ENCODE data around the gene KRTAP10-5.
"Not testable (repeated sequence)": the region's sequence is repeated elsewhere in the genome, so short reads cannot be mapped to it uniquely, and the experiment has no call there.

The KRTAP10-5 gene

DNA sequence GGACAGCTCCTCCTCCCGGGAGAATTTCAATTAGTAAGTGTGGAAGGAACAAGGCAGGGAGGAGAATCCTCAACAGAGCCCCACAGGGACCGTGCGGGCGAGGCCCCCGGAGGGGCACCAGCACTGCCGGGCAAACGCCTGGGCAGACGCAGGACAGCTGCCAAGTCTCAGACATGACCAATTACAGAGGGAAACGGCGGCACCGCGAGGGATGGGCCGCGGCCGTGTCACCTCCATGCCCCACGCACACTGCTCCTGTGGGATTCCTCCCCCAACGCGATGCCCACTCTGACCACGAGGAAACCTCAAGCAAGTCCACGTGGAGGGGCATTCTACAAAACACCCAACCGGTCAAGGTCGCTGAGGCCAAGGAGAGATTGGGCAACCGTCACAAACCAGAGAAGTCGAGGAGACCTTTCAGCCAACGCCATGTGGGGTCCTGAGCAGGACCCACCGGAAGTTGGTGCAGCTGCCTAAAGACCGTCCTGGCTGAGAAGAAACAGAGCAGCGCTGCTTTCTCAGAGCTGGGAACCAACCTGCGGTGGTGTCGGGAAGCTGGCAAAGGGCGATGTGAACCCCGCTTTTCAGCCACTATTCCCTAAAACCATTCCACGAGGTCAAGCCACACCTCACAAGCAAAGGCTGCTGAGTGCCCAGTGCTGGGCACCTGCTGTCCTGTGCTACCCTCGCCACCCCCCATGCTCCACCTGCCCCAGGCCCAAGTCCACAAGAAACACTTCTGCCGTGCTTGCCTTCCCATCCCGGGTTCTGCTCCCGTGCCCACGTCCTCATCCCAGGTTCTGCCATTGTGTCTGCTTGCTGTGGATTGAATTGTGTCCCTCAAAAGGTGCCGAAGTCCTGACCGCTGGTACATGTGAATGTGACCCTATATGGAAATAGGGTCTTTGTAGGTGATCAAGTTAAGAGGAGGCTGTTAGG is 8.3 kb downstream of the KRTAP10-5 start:
- DNase-seq (ENCODE audit: low read depth in 2 of 2): no peak

DNA sequence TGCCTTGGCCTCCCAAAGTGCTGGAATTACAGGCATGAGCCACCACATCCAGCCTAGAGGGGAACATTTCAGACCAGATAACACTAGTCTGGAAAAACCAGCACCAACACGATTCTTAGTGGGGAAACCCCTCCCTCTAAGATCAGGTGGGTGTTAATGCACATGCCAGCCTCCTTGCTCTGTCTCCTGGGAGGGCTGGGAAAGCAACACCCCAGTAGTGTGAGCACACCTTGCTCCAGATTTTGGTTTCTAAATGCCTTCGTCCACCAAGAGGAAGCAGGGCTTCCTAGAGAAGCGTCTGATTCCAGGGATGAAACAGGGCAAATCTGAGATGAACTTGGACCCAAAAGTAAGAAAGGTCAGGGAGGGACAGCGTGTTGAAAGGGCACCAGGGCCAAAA is 9.1 kb downstream of the KRTAP10-5 start:
- DNase-seq (ENCODE audit: low read depth in 2 of 2): no peak

DNA sequence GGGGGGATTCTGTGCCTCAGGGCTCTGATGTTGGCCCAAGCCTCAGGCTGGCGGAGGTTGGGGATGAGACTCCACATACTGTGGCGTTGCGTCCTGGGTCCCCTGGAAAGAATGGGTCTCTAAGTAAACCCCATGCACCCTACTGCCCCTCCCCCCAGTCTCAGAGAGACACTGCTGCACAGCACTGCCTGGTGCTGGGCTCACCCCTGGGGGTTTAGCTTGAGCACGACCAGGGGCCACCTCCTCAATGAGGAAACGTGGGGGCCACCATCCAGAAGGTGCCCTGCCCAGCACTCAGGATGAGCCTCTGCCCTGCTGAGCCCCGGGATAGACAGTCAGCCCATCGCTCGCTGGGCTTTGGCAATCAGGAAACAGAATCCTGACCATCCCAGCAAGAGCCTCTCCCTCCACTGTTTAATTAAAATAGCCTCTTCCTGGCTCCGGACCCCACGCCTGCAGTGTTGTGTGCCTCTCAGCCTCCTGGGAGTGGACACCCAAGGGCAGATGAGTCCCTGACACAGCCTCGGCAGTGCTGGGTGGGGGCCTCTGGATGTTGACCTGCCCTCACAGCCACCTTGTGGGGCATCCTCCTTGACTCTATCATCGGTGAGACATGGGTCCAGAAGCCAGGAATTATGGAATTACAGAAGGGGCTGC is 10.4 kb downstream of the KRTAP10-5 start:
- DNase-seq (ENCODE audit: low read depth in 2 of 2): no peak

DNA sequence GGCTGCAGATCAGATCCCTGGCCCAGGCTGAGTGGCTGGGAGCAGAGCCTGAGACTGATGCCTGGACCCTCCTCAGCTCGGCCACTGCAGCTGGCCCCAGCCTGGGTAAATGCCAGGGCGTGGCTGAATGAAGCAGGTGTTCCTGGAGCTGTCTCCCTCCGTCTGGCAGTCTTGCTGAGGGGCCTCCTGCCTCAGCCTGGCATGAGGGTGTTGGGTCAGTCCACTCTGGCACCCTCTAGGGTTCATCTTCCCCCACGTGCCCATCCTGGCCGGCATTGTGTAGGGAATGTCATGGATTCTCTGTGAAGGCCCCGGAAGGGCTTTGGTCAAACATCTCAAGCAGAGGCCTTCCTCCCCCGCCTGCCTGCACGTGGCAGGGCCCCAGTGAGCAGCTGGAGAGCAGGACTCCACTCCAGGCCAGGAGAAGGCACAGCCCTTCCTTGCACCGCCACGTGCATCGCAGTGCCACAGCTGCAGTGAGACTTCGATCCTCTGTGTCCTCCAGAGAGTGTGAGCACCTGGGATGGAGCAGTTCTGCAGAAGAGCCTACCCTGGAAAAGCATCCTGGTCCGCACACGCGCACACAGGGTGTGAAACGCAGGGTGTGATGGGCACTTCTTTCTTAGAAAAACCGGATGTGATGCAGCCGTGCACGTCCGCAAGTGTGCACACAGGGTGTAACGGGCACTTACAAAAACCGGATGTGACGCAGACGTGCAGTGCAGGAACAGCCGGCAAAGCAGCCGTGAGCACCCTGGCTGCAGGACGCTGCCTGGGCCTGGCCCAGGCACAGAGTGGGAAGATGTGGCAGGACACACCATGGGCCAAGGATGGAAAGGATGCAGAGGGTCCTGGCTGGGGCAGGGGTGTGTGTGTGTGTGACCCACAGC is 11.5 kb downstream of the KRTAP10-5 start:
- no peak for DNase-seq (ENCODE audit: low read depth in 2 of 2)

DNA sequence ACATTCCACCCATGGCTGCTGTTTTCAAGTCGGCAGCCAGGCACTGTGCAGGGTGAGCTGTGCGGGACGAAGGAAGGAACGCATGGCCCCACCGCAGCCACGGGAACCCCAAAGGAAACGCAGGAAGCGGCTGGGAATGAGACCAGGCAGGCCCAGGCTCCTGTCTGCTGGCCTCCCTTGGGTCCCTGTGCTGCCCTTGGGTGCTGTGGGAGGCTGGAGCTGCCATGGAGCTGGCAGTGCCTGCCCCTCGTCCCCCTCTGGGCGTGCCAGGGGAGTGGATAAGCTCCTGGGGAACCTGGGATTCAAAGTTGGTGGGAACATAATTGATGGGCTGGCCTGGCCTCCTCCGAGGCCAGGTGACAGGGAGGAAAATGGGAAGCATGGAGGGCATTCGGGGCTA is 12.1 kb downstream of the KRTAP10-5 start:
- no peak for DNase-seq (ENCODE audit: low read depth in 2 of 2)

DNA sequence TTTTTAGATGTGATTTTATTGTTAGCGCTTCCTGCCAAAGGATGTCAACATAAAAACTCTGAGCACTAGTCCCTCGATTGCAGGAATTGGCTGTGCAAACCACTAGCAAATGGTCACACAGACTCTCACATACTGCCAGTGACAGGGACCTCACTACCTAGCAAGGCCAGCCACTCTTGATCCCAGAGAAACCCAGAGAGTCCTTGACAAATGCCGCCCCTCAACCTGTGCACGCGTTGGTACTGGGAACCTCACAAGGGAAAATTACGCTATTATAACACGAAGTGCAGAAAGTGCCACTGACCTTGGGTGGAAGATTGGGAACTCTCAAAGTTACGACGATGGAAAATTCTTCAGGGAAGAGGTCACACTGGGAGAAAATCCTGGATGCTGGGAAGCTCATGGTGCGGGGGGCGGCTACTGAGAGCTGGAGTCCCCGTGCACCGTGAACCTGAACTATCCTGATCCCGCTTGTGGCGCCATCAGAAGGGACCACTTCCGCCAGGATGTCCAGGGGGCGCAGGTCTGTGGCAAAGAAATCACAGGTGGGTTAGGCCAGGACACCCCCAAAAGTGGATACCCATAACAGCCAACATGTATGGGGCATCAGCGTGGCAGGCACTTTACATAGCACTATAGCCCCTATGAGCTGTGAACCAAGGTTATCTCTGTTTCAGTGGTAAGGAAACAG is 12.8 kb downstream of the KRTAP10-5 start:
- DNase-seq (ENCODE audit: low read depth in 2 of 2): no peak

DNA sequence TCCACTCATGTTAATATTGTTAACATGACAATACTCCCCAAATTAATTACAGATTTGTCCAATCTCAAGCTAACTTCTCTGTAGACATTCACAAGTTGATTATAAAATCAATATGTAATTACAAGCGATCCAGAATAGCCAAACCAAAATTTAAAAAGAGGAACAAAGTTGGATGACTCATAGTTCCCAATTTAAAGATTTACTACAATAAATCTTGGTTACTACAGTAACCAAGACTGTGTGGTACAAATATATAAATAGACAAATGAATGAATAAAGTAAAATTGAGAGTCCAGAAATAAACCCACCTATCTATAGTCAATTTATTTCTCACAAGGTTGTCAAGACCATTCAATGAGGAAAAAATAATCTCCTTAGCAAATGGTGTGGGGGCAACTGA is 14.0 kb downstream of the KRTAP10-5 start:
- no peak for DNase-seq (ENCODE audit: low read depth in 2 of 2)

DNA sequence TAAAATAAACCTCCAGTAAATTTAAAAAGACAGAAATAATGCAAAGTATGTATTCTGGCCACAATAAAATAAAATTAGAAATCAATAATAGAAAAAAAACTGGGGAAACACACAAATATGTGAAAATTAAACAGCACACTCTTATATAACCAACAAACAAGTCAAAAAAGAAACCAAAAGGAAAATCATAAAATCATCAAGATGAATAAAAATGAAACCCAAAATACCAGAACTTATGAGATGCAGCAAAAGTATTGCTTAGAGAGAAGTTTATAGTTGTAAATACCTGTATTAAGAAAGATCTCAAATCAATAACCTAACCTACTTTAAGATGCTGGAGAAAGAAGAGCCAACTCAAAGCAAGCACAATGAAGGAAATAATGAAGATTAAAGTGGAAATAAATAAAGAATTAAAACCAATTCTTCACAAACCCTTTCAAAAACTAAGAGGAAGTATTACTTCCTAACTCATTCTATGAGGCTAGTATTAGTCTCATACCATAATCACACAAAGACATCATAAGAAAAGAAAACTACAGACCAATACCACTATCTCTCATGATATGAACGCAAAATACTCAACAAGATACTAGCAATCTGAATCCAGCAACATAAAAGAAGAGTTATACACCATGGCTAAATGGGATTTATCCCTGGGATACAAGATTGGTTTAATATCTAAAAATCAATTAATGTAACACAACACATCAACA is 15.4 kb downstream of the KRTAP10-5 start:
- no peak for DNase-seq (ENCODE audit: low read depth in 2 of 2)

DNA sequence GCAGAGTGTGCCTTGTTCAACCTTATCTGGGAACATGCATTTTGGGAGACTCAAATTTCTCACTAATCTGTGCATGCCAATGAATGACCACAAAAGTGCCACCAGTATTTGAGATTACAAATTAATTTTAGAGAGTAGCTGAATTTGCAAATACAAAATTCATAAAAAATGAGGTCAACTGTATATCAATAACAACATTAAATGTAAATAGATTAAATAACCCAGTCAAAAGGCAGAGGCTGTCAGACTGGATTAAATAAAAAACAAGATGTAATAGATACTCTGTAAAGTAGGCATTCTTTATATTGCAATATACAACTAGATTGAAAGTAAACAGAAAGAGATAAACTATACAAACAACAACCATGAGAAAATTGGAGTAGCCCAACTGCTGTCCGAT is 16.3 kb downstream of the KRTAP10-5 start:
- no peak for DNase-seq (ENCODE audit: low read depth in 2 of 2)

DNA sequence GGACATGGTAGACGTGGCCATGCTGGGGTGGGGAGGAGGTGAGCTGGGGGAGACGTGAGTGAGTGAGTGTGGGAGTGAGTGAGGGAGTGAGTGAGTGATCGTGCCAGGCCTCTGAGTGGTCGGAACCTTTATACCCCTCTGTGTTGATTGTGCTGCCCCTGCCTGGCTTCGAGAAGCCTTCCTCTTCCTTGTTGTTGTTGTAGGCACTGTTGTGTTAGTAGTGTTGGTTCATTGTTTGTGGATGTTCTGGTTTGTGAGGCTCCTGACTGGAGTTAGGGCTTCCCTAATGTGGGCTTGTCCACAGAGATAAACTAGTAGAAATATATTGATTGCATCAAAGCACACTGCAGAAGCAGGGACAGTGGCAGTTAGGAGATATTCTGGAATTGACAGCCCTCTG is 21.7 kb downstream of the KRTAP10-5 start, which contains the start of gene KRTAP10-3:
KRTAP10-3 (minus strand) TSS at position 101 of the 400 bp plus-strand sequence; CDS start at position 21, 80 bp downstream.
- DNase-seq (ENCODE audit: low read depth in 2 of 2): no peak

DNA sequence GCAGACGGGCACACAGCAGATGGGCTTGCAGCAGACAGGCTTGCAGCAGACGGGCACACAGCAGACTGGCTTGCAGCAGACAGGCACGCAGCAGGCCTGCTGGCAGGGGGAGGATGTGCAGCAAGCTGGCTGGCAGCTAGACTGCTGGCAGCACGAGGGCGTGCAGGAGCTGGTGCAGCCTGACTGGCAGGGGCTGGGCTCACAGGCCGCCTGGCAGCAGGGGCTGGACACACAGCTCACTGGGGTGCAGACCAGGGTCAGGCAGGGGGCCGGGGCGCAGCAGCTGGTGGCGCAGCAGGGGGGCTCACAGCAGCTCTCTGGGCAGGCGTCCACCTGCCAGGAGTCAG is 22.1 kb downstream of the KRTAP10-5 start:
- not testable (repeated sequence) for DNase-seq (ENCODE audit: low read depth in 2 of 2)

DNA sequence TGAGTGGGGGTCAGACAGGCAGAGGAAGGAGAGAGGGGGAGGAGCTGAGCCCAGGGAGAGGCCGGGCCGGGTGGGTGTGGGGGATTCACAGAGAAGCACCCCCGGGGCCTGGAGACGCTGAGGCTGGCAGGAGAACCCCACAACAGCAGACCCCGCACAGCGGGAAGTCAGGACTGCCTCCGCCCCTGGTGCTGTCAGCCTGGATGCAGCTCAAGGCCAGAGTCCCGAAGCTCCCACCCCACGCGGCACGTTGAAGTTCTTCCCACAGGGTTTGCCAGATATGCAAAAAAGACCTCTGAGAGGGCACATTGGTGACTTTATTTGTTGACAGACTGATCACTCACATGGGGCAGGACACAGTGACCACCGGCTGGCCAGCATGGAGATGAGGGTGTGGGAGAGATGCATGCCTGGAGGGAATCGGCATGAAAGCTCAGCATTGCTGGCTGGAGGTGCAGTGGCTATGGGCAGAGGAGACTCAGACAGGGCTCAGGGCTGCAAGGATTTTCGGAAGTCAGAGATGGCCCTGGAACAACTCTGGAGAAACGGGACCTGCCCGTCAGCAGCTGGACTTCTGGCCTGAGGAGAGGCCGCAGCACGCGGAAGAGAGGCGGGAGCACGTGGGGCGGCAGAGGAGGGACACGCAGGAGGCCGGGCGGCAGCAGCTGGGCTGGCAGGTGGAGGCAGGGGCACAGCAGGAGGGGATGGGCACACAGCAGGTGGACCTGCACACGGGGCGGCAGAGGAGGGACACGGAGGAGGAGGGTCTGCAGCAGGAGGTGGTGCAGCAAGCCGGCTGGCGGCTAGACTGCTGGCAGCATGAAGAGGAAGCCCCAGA is 22.7 kb downstream of the KRTAP10-5 start:
- no peak for DNase-seq (ENCODE audit: low read depth in 2 of 2)

DNA sequence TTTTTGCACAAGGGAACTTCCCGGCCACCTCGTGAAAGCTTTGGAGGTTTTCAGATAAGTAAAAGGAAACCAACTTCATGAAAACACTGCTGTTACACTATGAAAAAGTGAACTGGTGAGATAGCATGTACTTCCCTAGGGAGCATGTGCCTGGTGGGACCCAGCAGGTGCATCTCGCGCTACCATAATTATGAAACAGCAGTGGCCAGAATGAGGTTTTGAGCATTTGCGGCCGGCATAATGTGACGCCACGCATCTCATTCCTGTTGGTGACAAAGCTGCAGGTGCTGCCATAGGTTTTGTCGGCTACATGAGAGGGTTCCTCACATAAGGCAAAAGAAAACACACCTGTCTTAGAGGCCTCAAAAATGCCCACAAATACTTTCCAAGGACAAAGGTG is 23.5 kb downstream of the KRTAP10-5 start:
- no peak for DNase-seq (ENCODE audit: low read depth in 2 of 2)

DNA sequence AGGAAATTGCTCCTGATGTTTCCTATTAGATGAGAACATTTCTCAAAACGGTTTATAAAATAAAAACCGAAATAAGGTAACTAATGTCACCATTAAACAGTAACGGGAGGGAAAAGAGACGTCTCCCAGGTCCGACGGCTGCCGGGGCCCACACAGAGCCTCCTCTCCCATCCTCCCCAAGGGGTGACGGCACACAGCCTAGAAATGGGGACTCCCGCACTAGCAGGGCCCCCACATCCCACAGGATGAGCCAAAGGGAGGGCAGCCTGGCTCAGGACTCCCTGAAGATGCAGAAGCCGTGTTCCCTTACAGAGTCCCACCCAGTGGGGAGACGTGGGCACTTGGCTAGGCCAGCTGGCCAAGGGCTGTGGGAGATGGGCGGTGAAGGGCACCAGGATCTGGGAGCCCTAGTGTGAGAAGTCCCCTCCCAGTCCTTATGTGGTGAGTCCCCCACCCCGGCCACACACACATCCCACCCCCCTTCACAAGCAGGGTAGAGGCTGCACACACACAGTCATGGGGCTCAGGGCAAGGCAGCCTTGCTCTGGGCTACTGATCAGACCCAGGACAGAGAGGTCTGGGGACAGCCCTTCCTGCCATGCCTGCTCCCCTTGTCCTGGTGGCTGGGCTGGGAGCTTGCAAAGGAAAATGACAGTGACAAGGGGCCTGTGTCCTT is 25.1 kb downstream of the KRTAP10-5 start:
- DNase-seq (ENCODE audit: low read depth in 2 of 2): no peak

DNA sequence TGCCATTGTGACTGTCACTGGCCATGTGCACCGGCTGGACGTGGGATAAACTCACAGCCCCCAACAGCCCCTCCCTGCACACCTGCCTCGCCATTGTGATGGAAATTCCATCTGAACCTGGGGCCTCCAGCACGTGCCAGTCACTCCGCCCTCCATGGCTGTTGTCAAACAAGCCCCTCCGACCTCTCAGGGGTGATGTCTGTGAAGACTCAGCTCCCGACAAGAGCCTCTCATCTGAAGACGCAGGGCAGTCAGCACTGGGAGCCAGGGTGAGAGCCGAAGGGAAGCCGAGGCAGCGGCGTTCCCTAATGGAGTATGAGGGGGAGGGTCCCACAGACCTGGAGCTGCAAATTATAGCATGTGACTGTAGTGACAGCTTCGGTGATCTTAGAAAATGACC is 27.7 kb downstream of the KRTAP10-5 start:
- no peak for DNase-seq (ENCODE audit: low read depth in 2 of 2)

DNA sequence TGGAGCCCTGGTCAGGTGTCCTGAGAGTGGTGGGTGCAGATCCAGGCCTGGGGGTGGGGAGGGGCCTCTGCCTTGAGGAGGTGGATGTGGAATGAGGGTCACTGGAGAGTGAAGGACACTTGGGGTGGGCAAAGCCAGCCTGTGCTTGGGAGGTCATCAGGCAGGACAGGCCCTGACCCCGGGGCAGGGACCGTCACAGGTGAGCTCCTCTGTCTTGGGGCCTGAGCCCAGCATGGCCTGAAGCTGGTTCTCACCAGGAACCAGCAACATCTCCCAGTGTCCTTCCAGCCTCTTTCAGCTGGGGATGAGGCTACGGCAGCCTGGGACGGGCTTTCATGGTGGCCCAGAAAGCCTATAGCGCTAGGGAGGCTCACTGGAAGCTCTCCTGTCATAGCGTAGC is 28.3 kb downstream of the KRTAP10-5 start:
- no peak for DNase-seq (ENCODE audit: low read depth in 2 of 2)

DNA sequence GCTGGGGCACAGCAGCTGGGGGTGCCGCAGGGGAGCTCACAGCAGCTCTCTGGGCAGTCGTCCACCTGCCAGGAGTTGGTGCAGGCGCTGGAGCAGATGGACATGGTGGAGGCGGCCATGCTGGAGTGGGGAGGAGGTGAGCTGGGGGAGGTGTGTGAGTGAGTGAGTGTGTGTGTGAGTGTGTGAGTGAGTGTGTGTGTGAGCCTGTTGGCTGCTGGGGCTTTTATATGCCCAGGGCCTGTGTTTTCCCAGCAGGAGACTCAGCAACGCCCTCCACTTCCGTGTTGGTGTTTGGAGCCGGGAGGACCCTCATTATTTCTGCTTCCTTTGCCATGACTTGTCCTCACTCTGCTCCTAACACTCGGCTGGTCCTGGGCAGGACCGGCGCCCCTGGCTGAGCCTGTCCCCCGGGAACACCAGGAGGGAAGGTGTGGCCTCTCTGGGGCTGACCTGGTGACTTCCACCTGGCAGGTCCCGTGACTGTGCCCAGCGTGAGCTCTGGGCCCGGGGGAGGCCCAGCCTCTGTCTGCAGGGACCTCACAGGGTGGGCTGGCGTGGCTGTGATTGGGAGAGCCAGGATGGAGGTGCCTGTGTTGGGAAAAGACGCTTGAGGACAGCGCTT is 29.0 kb downstream of the KRTAP10-5 start, which contains the start of gene KRTAP10-2:
KRTAP10-2 (minus strand) TSS at position 166 of the 622 bp plus-strand sequence; CDS start at position 119, 47 bp downstream.
- no peak for DNase-seq (ENCODE audit: low read depth in 2 of 2)

DNA sequence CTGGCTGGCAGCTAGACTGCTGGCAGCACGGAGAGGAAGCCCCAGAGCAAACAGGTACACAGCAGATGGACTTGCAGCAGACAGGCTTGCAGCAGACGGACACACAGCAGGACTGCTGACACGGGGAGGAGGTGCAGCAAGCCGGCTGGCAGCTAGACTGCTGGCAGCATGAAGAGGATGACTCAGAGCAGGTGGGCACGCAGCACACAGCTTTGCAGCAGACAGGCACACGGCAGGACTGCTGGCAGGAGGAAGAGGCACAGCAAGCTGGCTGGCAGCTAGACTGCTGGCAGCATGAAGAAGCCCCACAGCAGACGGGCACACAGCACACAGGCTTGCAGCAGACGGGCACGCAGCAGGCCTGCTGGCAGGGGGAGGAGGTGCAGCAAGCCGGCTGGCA is 29.6 kb downstream of the KRTAP10-5 start:
- DNase-seq (ENCODE audit: low read depth in 2 of 2): no peak

DNA sequence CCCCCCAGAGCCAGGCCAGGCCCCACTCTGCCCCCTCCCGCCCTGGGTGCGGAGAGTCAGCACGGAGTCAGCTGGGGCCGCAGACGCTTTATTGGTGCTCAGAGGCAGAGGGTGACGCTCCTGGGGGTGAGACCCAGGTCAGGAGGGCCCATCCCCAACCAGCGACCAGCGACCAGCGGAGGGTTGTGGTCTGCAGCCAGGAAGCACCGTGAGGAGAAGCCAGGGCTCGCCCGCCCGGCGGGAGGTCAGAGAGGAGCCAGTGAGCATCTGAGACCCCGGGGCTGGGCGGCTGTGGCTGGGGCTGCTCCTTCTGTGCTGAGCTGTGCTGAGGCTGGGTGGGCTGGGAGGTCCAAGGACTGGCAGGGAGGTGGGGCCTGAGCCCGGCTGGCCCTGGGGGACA is 30.1 kb downstream of the KRTAP10-5 start:
- not testable (repeated sequence) for DNase-seq (ENCODE audit: low read depth in 2 of 2)
